Upper lobe of right lung (tissue), 1 donor: ENCODE data around the gene ABCG2. TPM values are rescaled to one million over a fixed set of nuclear protein-coding genes. Genes with fewer than 3 reads are reported as not detected.

ENCODE experiments used
- ATAC-seq: fragments of 200-7000 bp; cut with Tn5 transposase; one replicate; pipeline ENCODE4 v1.9.1; 2020; ENCODE audit warnings: mild to moderate bottlenecking, moderate library complexity
- DNase-seq: peaks from one replicate; pipeline ENCODE4 v3.0.0-alpha.2; 2020
- H3K27ac ChIP-seq: fragments of 200-600 bp; one replicate; pipeline ENCODE4 v1.8.0; 2022
- H3K27me3 ChIP-seq: fragments of 200-600 bp; one replicate; pipeline ENCODE4 v1.8.0; 2022; ENCODE audit warnings: mild to moderate bottlenecking
- H3K36me3 ChIP-seq: fragments of 200-600 bp; one replicate; pipeline ENCODE4 v1.8.0; 2022
- H3K4me1 ChIP-seq: fragments of 200-600 bp; one replicate; pipeline ENCODE4 v1.8.0; 2022
- H3K4me3 ChIP-seq: fragments of 200-600 bp; one replicate; pipeline ENCODE4 v1.8.0; 2022; ENCODE audit warnings: mild to moderate bottlenecking
- H3K9me3 ChIP-seq: fragments of 200-600 bp; one replicate; pipeline ENCODE4 v1.8.0; 2022
- CTCF ChIP-seq: fragments of 200-600 bp; IDR thresholded peaks from one replicate; pipeline ENCODE4 v1.8.0; 2022; ENCODE audit warnings: antibody characterized with exemption
- intact Hi-C: fragments of 100-400 bp; cut with DNase I; formaldehyde crosslinking; loops from one replicate; pipeline ENCODE4 v1.11.0; 2022
- total RNA-seq: library from RNA; stranded (reverse); fragmentation: NEBNext Ultra II Directional; extraction: Animal tissue kit (Norgen Biotek cat#: 25700); gene quantifications from one replicate; pipeline ENCODE4 v1.2.1, GENCODE V29; 2021
- donor health status: DM: no; HTN: yes; CAD: no; lungs with severe emphysema.

The ABCG2 gene
- total RNA-seq, 1 donor from 2014 or later, result 21.7 TPM

DNA sequence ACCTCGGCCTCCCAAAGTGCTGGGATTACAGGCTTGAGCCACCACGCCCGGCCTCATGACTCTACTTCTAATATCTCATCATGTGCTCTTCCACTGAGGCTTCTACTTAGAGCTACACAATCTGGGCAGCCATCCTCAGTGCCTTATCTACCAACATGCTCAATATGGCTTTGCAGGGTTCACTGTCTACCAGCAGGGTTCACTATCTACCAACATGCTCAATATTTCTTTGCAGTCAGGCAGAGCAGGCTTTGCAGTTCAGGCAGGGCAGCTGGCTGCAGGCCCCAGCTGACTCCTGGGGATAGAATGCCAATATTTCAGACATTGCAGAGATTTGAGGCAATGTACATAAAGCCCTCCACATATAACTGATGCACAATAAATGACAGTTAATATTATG lies 103.5 kb downstream of the ABCG2 start:
- Histone ChIP-seq H3K4me3 (no peak overlapping the region), H3K9me3 (no peaks in the 10 kb centered on the region), H3K36me3 (peaks cover 46% of the 10 kb centered on the region), H3K27ac (no peak overlapping the region), H3K4me1 (no peaks in the 10 kb centered on the region), H3K27me3 (no peaks in the 10 kb centered on the region)
- intact Hi-C loops, result no loop called here
- DNase-seq (no peak), ATAC-seq (peak; percentile 64)
- TF ChIP-seq CTCF, result peak; percentile 41

- no peaks in the 10 kb centered on the region for H3K4me1 ChIP-seq
- ATAC-seq (no peak), DNase-seq (no peak)
- H3K9me3 ChIP-seq, result no peaks in the 10 kb centered on the region
- no peak overlapping the region for H3K4me3 ChIP-seq
- intact Hi-C loops, result no loop called here
- no peak for TF ChIP-seq CTCF
- H3K27me3 ChIP-seq, result no peaks in the 10 kb centered on the region
- H3K36me3 ChIP-seq, result peaks cover 46% of the 10 kb centered on the region
- no peak overlapping the region for H3K27ac ChIP-seq
Measured at GRCh38 chr4:88054229-88054628, 104.2 kb downstream of the ABCG2 start.

DNA sequence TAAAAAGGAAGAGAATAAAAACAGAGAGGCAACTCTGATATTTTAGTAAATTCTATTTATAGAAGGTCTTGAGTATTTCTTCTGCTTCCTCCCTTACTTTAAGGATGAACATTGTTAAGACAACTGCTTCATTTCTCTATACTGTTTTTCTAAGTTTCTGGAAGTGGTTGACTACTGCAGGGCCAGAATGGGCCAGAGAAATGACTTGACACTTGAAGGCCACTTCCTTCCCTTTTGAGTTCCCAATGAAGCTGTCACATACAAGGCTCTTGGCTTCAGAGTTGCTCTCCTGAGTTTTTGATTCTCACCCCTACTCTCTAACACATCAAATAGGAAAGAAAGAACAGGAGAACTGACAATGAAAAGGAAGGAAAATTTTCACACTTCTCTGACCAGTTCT lies 113.4 kb downstream of the ABCG2 start:
- Histone ChIP-seq H3K4me1 (no peaks in the 10 kb centered on the region), H3K4me3 (no peak overlapping the region), H3K36me3 (peaks cover 74% of the 10 kb centered on the region), H3K27me3 (no peaks in the 10 kb centered on the region), H3K27ac (no peak overlapping the region), H3K9me3 (no peaks in the 10 kb centered on the region)
- ATAC-seq, result no peak
- no peak for TF ChIP-seq CTCF
- DNase-seq, result no peak
- intact Hi-C loops, result no loop called here

DNA sequence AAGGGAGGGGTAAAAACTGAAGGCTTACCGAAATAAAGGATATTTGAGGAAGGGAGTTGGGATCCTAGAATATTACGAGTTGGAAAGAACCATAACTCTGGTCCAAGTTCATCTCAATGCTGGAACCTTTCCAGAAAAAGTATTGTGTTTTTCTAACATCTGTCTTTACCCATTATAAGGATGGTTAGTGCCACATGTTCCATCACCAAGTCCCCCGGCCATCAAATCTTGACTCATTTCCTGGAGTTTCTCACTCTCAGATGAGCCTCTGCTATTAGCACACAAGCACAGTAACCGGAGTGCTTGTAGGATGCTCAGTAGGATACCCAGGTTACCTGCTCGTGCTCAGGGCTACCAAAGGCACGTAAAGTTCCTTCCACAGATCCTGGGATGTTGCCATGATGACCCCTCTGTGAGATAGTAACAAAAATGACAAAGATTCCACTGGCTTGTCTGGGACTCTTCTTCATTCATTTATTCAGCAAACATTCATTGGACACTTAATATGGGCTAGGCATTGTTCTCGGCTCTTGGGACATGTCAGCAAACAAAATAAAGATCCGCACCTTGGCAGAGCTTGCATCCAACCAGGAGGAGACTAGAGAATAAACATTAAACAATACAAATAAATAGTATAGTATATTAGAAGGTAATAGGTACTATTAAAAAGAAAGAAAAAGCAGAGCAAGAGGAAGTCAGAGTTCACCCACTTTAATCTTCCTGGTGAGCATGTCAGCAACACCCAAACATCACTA lies 114.7 kb downstream of the ABCG2 start:
- peaks cover 87% of the 10 kb centered on the region for H3K36me3 ChIP-seq
- intact Hi-C loops, result no loop called here
- DNase-seq, result no peak
- no peak for TF ChIP-seq CTCF
- H3K27ac ChIP-seq, result no peak overlapping the region
- no peak overlapping the region for H3K4me3 ChIP-seq
- no peaks in the 10 kb centered on the region for H3K27me3 ChIP-seq
- ATAC-seq, result no peak
- no peaks in the 10 kb centered on the region for H3K4me1 ChIP-seq
- no peaks in the 10 kb centered on the region for H3K9me3 ChIP-seq

DNA sequence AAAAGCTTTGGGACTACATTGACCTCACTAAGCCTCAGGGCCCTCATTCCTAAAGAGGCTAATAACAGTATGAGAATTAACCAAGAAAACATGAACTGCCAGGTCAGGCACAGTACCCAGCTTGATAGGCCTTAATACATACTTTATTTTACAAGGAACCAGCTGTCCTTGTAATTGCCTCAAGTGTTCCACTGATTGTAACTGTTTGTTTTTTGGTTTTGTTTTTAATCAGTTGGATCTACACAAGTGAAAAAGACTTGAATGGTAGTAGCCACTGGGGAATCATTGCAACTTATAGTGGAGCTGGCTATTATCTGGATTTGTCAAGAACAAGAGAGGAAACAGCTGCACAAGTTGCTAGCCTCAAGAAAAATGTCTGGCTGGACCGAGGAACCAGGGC lies 115.4 kb downstream of the ABCG2 start:
- H3K9me3 ChIP-seq, result no peaks in the 10 kb centered on the region
- intact Hi-C loops, result no loop called here
- DNase-seq (no peak), ATAC-seq (no peak)
- no peak overlapping the region for H3K4me3 ChIP-seq
- TF ChIP-seq CTCF, result no peak
- no peaks in the 10 kb centered on the region for H3K27me3 ChIP-seq
- H3K27ac ChIP-seq, result no peak overlapping the region
- H3K4me1 ChIP-seq, result no peaks in the 10 kb centered on the region
- peaks cover 94% of the 10 kb centered on the region for H3K36me3 ChIP-seq

- TF ChIP-seq CTCF, result no peak
- Histone ChIP-seq H3K36me3 (peaks cover 96% of the 10 kb centered on the region), H3K27ac (no peak overlapping the region), H3K27me3 (no peaks in the 10 kb centered on the region), H3K9me3 (no peaks in the 10 kb centered on the region), H3K4me3 (no peak overlapping the region), H3K4me1 (no peaks in the 10 kb centered on the region)
- intact Hi-C loops, result no loop called here
- ATAC-seq (no peak), DNase-seq (no peak)
Measured at GRCh38 chr4:88041626-88042025, 116.8 kb downstream of the ABCG2 start.
